Measurements from ENCODE around the gene SORCS2. TPM values are rescaled to one million over a fixed set of nuclear protein-coding genes. Genes with fewer than 3 reads are reported as not detected.

The SORCS2 gene
- total RNA-seq, 2 experiments from 2014 or later: 0.07 TPM

DNA sequence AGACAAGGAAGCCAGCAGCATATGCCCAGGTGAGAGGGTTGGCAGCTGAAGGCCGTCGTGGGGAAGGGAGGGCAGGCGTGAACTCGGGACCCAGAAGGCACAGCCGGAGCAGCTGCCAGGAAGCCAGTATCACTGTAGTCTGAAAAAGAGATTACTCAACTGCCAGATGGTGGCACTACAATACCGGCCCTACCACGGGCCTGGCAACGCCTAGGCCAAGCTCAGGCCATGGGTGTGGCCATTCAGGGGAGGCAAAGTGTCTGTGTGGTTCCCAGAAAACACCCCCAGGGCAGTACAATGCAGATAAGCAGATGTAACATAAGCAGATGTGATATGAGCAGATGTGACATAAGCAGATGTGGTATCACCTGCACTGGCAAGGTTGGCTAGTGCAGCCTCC lies 511.4 kb downstream of the SORCS2 start:
- CTCF ChIA-PET: interaction anchor here (1.1 kb wide), 1 partner anchor 98 kb away, joined by 3 read pairs; no protein-coding TSS in a partner anchor
- H3K9me3 Mint-ChIP-seq: no peaks in the 10 kb centered on the region
- no peak overlapping the region for H3K4me3 Mint-ChIP-seq

DNA sequence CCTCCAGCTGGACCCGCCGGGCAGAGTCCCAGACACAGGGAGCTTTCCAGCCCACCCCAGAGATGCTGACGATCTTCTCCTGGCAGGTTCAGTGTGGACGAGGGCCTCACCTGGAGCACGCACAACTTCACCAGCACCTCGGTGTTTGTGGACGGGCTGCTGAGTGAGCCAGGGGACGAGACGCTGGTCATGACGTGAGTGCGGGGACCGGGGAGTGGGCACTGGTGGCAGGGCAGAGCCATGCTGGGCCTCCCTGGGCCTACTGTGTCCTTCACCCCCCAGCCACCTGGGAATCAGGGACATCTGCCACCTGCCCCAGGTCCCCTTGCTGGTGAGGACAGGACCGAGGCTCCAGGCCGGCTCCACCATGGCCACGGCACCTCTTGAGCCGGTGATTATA lies 511.8 kb downstream of the SORCS2 start:
- peaks cover 3% of the 10 kb centered on the region for H3K27me3 Mint-ChIP-seq
- CTCF ChIA-PET: interaction anchor here (1.1 kb wide), 1 partner anchor 98 kb away, joined by 3 read pairs; no protein-coding TSS in a partner anchor
- no peaks in the 10 kb centered on the region for H3K4me1 Mint-ChIP-seq (ENCODE audit: low read depth)
- no peaks in the 10 kb centered on the region for H3K9me3 Mint-ChIP-seq
- no peaks in the 10 kb centered on the region for H3K36me3 Mint-ChIP-seq
- no peak overlapping the region for H3K27ac Mint-ChIP-seq
- H3K4me3 Mint-ChIP-seq: no peak overlapping the region
- no peak for DNase-seq
- intact Hi-C loops (cut with micrococcal nuclease): no loop called here
- POLR2A ChIA-PET: no interaction called here

More for the DNA sequence above, 511.4 kb downstream of the SORCS2 start:
- no peak for DNase-seq
- H3K4me1 Mint-ChIP-seq (ENCODE audit: low read depth): no peaks in the 10 kb centered on the region
- H3K36me3 Mint-ChIP-seq: no peaks in the 10 kb centered on the region
- intact Hi-C loops (cut with micrococcal nuclease): no loop called here
- peaks cover 7% of the 10 kb centered on the region for H3K27me3 Mint-ChIP-seq
- POLR2A ChIA-PET: no interaction called here
- H3K27ac Mint-ChIP-seq: no peak overlapping the region

GRCh38 chr4:7704625-7705024 lies 512.3 kb downstream of the SORCS2 start:
- POLR2A ChIA-PET: no interaction called here
- Mint-ChIP-seq H3K27me3 (peaks cover 2% of the 10 kb centered on the region), H3K4me1 (ENCODE audit: low read depth) (no peaks in the 10 kb centered on the region), H3K27ac (no peak overlapping the region), H3K9me3 (no peaks in the 10 kb centered on the region), H3K4me3 (no peak overlapping the region), H3K36me3 (no peaks in the 10 kb centered on the region)
- CTCF ChIA-PET: no interaction called here
- intact Hi-C loops (cut with micrococcal nuclease): no loop called here
- DNase-seq: no peak

DNA sequence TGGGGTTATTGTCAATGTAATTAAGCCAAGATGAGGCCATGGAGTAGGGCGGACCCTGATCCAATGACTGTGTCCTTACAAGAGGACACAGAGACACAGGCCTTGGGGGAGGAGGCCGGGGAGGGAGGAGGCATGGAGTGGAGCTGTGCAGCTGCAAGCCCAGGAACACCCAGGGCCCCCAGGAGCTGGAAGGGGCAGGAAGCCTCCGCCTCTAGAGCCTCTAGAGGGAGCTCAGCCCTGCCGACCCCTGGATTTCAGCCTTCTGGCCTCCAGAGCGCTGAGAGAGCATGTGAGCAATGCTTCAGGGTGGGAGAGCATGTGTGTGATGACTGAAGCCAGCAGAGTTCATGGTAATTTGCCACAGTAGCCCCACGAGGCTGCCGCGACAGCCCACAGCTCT lies 512.7 kb downstream of the SORCS2 start:
- Mint-ChIP-seq H3K9me3 (no peaks in the 10 kb centered on the region), H3K27ac (no peak overlapping the region), H3K4me3 (no peak overlapping the region), H3K4me1 (ENCODE audit: low read depth) (no peaks in the 10 kb centered on the region), H3K36me3 (no peaks in the 10 kb centered on the region), H3K27me3 (no peaks in the 10 kb centered on the region)
- CTCF ChIA-PET: no interaction called here
- DNase-seq: no peak
- POLR2A ChIA-PET: no interaction called here
- intact Hi-C loops (cut with micrococcal nuclease): no loop called here

DNA sequence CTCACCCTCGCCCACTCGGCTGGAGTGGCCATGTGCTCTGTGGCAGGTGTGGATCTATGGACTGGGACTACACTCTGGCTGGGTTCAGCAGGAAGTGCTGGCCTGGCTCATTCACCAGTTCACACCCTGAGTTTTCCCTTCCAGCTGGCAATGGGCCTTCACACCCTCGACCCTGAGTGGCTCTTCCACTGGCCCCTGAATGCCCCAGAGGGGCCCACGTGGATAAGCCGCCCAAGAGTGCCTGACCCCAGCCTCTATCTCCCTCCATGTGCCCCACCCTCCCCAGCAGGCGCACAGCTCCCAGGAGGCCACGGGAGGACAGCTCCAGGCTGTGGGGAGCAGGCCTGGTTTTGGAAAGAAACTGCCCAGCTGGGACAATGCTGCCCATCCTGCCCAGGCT lies 513.3 kb downstream of the SORCS2 start:
- no peaks in the 10 kb centered on the region for H3K36me3 Mint-ChIP-seq
- intact Hi-C loops (cut with micrococcal nuclease): no loop called here

DNA sequence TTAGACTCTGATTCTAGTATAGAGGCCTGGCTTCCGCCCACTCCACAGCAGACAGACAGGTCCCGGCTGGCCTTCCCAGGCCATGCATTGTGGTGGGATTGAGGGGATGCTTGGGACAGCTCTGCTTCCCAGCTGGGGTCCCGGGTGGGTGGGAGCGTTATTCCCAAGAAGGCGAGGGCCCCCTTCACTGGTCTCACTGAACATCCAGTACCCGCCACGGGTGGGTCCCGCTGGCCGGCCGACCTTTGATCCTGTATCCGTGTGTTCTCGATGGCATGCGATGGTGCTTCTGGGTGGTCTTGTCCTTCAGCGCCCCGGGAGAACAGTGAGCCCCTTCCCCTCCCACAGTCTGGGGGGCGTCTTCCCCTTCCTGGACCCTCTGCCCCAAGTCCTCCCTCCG lies 515.9 kb downstream of the SORCS2 start:
- Mint-ChIP-seq H3K4me3 (no peak overlapping the region), H3K9me3 (no peaks in the 10 kb centered on the region)

More for the DNA sequence above, 513.3 kb downstream of the SORCS2 start:
- CTCF ChIA-PET: no interaction called here
- Mint-ChIP-seq H3K9me3 (no peaks in the 10 kb centered on the region), H3K4me3 (no peak overlapping the region), H3K4me1 (ENCODE audit: low read depth) (no peaks in the 10 kb centered on the region), H3K27ac (no peak overlapping the region), H3K27me3 (no peaks in the 10 kb centered on the region)
- POLR2A ChIA-PET: no interaction called here
- no peak for DNase-seq

DNA sequence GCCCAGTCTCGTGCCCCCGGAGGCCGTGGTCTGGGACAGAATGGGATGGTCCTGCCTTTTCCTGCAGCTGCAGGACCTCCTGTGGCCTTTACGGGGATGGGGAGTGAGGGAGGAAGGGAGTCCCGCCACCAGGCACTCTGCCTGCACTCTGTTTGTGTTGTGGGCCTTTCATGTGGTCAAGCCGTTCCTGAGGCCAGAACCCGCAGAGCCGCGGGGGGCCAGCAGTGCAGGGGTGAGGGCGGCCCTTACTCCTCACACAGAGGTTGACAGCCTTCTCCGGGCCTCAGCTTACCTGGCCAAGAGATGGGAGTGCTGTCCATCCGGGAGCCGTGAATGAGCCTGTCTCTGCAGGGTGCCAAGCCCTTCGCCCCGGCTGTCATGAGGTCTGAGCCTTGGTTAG lies 516.6 kb downstream of the SORCS2 start:
- Mint-ChIP-seq H3K4me3 (no peak overlapping the region), H3K27me3 (no peaks in the 10 kb centered on the region), H3K4me1 (ENCODE audit: low read depth) (no peaks in the 10 kb centered on the region), H3K27ac (no peak overlapping the region), H3K9me3 (no peaks in the 10 kb centered on the region), H3K36me3 (no peaks in the 10 kb centered on the region)
- no peak for DNase-seq
- intact Hi-C loops (cut with micrococcal nuclease): no loop called here
- ChIA-PET CTCF (no interaction called here), POLR2A (no interaction called here)

More for the DNA sequence above, 515.9 kb downstream of the SORCS2 start:
- Mint-ChIP-seq H3K27ac (no peak overlapping the region), H3K36me3 (no peaks in the 10 kb centered on the region), H3K4me1 (ENCODE audit: low read depth) (no peaks in the 10 kb centered on the region), H3K27me3 (no peaks in the 10 kb centered on the region)
- ChIA-PET CTCF (no interaction called here), POLR2A (no interaction called here)
- no peak for DNase-seq
- intact Hi-C loops (cut with micrococcal nuclease): no loop called here

DNA sequence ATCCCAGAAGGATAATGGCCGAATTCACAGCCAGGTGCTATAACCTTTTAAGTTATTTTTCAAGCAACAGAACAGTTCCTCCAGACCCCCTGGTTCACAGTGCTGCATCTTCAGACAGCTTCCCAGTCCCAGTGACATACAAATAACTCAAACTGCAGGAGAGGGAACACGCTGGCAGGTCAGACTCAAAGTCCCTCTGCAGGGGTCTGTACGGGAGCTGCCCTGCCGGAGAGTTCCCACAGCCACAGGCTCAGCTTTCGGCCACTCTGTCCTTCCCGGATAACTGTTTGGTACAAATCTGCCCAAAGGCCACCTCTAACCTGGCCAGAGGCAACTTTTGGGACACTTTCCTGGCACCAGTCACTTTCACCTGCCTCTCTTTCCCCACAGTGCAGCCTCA lies 517.1 kb downstream of the SORCS2 start:
- H3K27me3 Mint-ChIP-seq: no peaks in the 10 kb centered on the region
- H3K9me3 Mint-ChIP-seq: no peaks in the 10 kb centered on the region
- intact Hi-C loops (cut with micrococcal nuclease): no loop called here
- CTCF ChIA-PET: no interaction called here
- H3K36me3 Mint-ChIP-seq: no peaks in the 10 kb centered on the region
- H3K4me1 Mint-ChIP-seq (ENCODE audit: low read depth): no peaks in the 10 kb centered on the region
- no peak for DNase-seq
- no peak overlapping the region for H3K4me3 Mint-ChIP-seq
- no peak overlapping the region for H3K27ac Mint-ChIP-seq
- POLR2A ChIA-PET: no interaction called here

DNA sequence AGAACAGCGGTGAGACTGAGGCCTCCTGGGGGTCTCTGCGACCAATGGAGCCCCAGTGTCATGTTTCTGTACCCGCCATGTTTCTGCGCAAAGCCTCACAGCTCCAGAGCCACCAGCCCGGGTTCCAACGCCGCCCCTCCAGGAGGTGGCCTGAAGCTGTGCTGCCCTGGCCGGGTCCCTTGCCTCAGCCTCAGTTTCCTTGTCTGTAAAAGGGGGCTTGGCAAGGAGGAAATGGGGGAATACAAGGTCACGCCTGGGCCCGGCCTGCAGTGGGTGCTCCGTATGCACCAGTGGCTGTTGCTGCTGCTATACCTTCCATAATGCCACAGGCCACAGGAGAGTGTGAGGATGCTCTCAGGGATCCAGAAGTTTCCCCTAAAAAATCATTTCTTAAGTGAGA lies 517.8 kb downstream of the SORCS2 start:
- ChIA-PET POLR2A (no interaction called here), CTCF (no interaction called here)
- Mint-ChIP-seq H3K4me1 (ENCODE audit: low read depth) (no peaks in the 10 kb centered on the region), H3K36me3 (no peaks in the 10 kb centered on the region), H3K27ac (no peak overlapping the region), H3K27me3 (no peaks in the 10 kb centered on the region), H3K4me3 (no peak overlapping the region), H3K9me3 (no peaks in the 10 kb centered on the region)
- intact Hi-C loops (cut with micrococcal nuclease): no loop called here
- DNase-seq: no peak

- Mint-ChIP-seq H3K36me3 (no peaks in the 10 kb centered on the region), H3K27me3 (no peaks in the 10 kb centered on the region), H3K4me1 (ENCODE audit: low read depth) (no peaks in the 10 kb centered on the region), H3K27ac (no peak overlapping the region), H3K9me3 (no peaks in the 10 kb centered on the region), H3K4me3 (no peak overlapping the region)
- DNase-seq: no peak
- ChIA-PET POLR2A (no interaction called here), CTCF (no interaction called here)
- intact Hi-C loops (cut with micrococcal nuclease): no loop called here
Observed at GRCh38 chr4:7710576-7711306, 518.4 kb downstream of the SORCS2 start.

DNA sequence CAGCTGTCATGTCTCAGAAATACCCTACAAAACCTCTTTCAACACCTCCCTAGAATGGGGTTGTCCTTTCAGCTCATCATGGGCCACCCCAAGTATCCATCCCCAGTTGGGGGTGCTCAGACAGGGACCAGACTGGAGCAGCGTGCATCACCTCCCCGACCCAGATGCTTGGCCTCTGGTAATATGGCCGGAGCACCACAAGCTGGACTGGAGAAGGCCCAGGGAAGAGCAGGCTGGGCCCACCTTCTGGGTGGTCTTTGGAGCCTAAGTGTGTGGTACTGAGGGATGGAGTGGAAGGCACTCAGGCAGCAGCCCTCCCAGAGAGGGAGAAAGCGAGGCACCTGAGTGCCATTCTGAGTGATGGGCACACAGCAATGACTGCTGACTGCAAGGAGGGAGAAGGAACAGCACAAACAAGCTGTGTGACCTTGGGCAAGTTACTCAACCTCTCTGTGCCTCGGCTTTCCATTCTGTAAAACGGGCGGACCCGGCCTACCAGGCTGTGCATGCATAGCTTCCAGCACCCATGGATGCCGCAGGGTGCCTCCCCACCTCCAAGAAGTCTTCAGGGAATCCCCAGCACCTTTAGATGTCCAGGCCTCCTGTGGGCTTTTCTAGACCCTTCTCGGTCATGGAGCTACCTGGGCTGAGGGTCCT lies 519.1 kb downstream of the SORCS2 start:
- Mint-ChIP-seq H3K27ac (no peak overlapping the region), H3K4me1 (ENCODE audit: low read depth) (no peaks in the 10 kb centered on the region), H3K36me3 (no peaks in the 10 kb centered on the region), H3K27me3 (no peaks in the 10 kb centered on the region), H3K9me3 (no peaks in the 10 kb centered on the region), H3K4me3 (no peak overlapping the region)
- DNase-seq: no peak
- CTCF ChIA-PET: no interaction called here
- POLR2A ChIA-PET: no interaction called here
- intact Hi-C loops (cut with micrococcal nuclease): no loop called here

- CTCF ChIA-PET: no interaction called here
- Mint-ChIP-seq H3K27ac (no peak overlapping the region), H3K4me3 (no peak overlapping the region)
Observed at GRCh38 chr4:7712021-7712671, 519.8 kb downstream of the SORCS2 start.

DNA sequence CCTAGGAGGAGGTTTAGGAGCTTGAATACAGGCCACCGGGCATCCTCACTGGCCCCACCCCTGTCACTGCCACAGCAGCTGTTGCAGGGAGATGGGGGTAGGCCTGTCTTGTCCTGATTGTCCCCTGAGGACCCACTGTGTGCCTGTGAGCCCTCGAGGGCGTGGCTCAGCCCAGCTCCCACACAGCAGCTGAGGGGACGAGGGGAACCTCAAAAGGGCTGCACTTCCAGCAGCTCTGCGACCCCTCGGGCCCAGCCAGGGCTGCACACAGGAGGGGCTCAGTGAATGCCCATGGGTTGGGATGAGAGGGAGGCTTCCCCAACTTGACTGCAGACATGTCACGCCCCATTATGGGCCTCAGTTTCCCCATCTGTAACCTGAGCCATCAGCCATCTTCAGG lies 521.4 kb downstream of the SORCS2 start:
- Mint-ChIP-seq H3K27ac (no peak overlapping the region), H3K9me3 (no peaks in the 10 kb centered on the region), H3K4me1 (ENCODE audit: low read depth) (no peaks in the 10 kb centered on the region), H3K36me3 (no peaks in the 10 kb centered on the region), H3K4me3 (no peak overlapping the region), H3K27me3 (peaks cover 1% of the 10 kb centered on the region)
- ChIA-PET POLR2A (no interaction called here), CTCF (no interaction called here)
- intact Hi-C loops (cut with micrococcal nuclease): no loop called here
- DNase-seq: no peak

More at GRCh38 chr4:7712021-7712671, 519.8 kb downstream of the SORCS2 start:
- peaks cover under 1% of the 10 kb centered on the region for H3K27me3 Mint-ChIP-seq
- H3K4me1 Mint-ChIP-seq (ENCODE audit: low read depth): no peaks in the 10 kb centered on the region
- H3K36me3 Mint-ChIP-seq: no peaks in the 10 kb centered on the region
- intact Hi-C loops (cut with micrococcal nuclease): no loop called here
- no peak for DNase-seq
- no peaks in the 10 kb centered on the region for H3K9me3 Mint-ChIP-seq
- POLR2A ChIA-PET: no interaction called here

All from activated CD4-positive, alpha-beta memory T cell treated with anti-CD3 and anti-CD28 coated beads for 36 hours (primary cell).